Keratinocyte (primary cell): ENCODE data around the gene RUSC2. TPM values are rescaled to one million over a fixed set of nuclear protein-coding genes. Genes with fewer than 3 reads are reported as not detected.
A peak's percentile ranks its signal among the peaks of the same experiment; 100 is the strongest.

Source experiments
- DNase-seq: peaks from one replicate; pipeline ENCODE4 v3.0.0-alpha.2; 2011; ENCODE audit warnings: low read depth, missing footprints, low spot score
- FAIRE-seq: peaks from 2 replicates; lab custom pipeline; 2011; peaks lifted over from hg19 to GRCh38; lab: Jason Lieb, UNC
- H2AFZ ChIP-seq: 2 replicates; pipeline ENCODE4 v1.6.0; 2012; ENCODE audit warnings: low read length, control low read depth, inconsistent platforms; ENCODE audit not compliant: control insufficient read depth
- H3K27ac ChIP-seq: 2 replicates; pipeline ENCODE4 v1.5.1; 2011; ENCODE audit warnings: low read length; ENCODE audit not compliant: control insufficient read depth, insufficient read depth
- H3K27me3 ChIP-seq: 3 replicates; pipeline ENCODE4 v1.6.0; 2011; ENCODE audit warnings: low read length; ENCODE audit not compliant: control insufficient read depth, insufficient read depth; ENCODE audit errors: extremely low read depth
- H3K36me3 ChIP-seq, 2 experiments: 2 replicates in 1 of 2; 3 replicates in 1 of 2; pipeline ENCODE4 v1.5.1; 2011; ENCODE audit warnings: low read length in 2 of 2, mild to moderate bottlenecking in 1 of 2; ENCODE audit not compliant: control insufficient read depth in 2 of 2, insufficient read depth in 2 of 2; ENCODE audit errors: extremely low read depth in 1 of 2
- H3K4me1 ChIP-seq: 3 replicates; pipeline ENCODE4 v1.5.1; 2011; ENCODE audit warnings: low read length; ENCODE audit not compliant: control insufficient read depth, insufficient read depth; ENCODE audit errors: extremely low read depth
- H3K4me2 ChIP-seq: 3 replicates; pipeline ENCODE4 v1.6.0; 2011; ENCODE audit warnings: low read depth, low read length; ENCODE audit not compliant: control insufficient read depth, insufficient read depth; ENCODE audit errors: extremely low read depth
- H3K4me3 ChIP-seq, 3 experiments: fragments of 200-600 bp in 1 of 3; sonication (generic) in 1 of 3; 2 replicates in 2 of 3; 3 replicates in 1 of 3; pipeline ENCODE4 v1.5.1; 2011 to 2016; ENCODE audit warnings: low read length in 3 of 3, mild to moderate bottlenecking in 3 of 3, control low read depth in 2 of 3, inconsistent platforms in 1 of 3, low read depth in 1 of 3, mixed read lengths in 1 of 3, mixed run types in 1 of 3, moderate library complexity in 1 of 3; ENCODE audit not compliant: control insufficient read depth in 2 of 3, insufficient read depth in 2 of 3; ENCODE audit errors: extremely low read depth in 1 of 3
- H3K79me2 ChIP-seq: 2 replicates; pipeline ENCODE4 v1.6.0; 2012; ENCODE audit warnings: low read length; ENCODE audit not compliant: control insufficient read depth, insufficient read depth
- H3K9ac ChIP-seq: 3 replicates; pipeline ENCODE4 v1.6.0; 2011; ENCODE audit warnings: low read length; ENCODE audit not compliant: control insufficient read depth, insufficient read depth; ENCODE audit errors: extremely low read depth
- H3K9me1 ChIP-seq: 3 replicates; pipeline ENCODE4 v1.6.0; 2011; ENCODE audit warnings: low read length; ENCODE audit not compliant: control insufficient read depth, insufficient read depth; ENCODE audit errors: extremely low read depth
- H3K9me3 ChIP-seq: 2 replicates; pipeline ENCODE4 v1.5.1; 2012; ENCODE audit warnings: low read depth, low read length; ENCODE audit not compliant: control insufficient read depth
- H4K20me1 ChIP-seq: 3 replicates; pipeline ENCODE4 v1.6.0; 2011; ENCODE audit warnings: low read length; ENCODE audit not compliant: control insufficient read depth, insufficient read depth; ENCODE audit errors: extremely low read depth
- CTCF ChIP-seq, 3 experiments: IDR thresholded peaks in 1 of 3; conservative IDR thresholded peaks in 1 of 3; optimal IDR thresholded peaks in 1 of 3; 2 replicates in 2 of 3; 3 replicates in 1 of 3; pipeline versions ENCODE3 to v1.5.1; 2011; ENCODE audit warnings: low read length in 3 of 3, mild to moderate bottlenecking in 3 of 3, moderate library complexity in 2 of 3, control low read depth in 1 of 3, inconsistent platforms in 1 of 3; ENCODE audit not compliant: insufficient read depth in 2 of 3; ENCODE audit errors: extremely low read depth in 1 of 3
- EZH2 ChIP-seq: IDR thresholded peaks from one replicate; pipeline ENCODE4 v1.6.1; 2012; ENCODE audit warnings: inconsistent platforms, mild to moderate bottlenecking, low read length, moderate library complexity
- dilution Hi-C: fragments of 300-500 bp; cut with MboI; formaldehyde crosslinking; loops from one replicate; pipeline ENCODE4 v1.7.0; 2020; ENCODE audit warnings: low sequenced_read_pairs; ENCODE audit not compliant: extremely low pct_ligation_motif_present
- polyA plus RNA-seq, 5 experiments: library from polyadenylated mRNA; depleted of rRNA in 3 of 5; stranded (reverse) in 3 of 5; stranded (forward) in 1 of 5; unstranded in 1 of 5; fragments of >200 nt; gene quantifications; 1 replicate in 1 of 5; 2 replicates in 3 of 5; 3 replicates in 1 of 5; pipeline versions ENCODE4 v1.2.1 to v1.2.3, GENCODE V29; 2011 to 2012; ENCODE audit warnings: missing spikeins in 2 of 5, low read depth in 1 of 5, low replicate concordance in 1 of 5

RUSC2 gene
- polyA plus RNA-seq, 1 donor (not counting 4 experiments of a cell fraction or from before 2014, with no cell fraction given): 4.2 TPM

GRCh38 chr9:35517552-35518224 is 27.8 kb downstream of the RUSC2 start:
- H3K27me3 ChIP-seq: no peaks in the 10 kb centered on the region
- TF ChIP-seq CTCF (optimal IDR thresholded peaks at IDR 0.05 in 1 of 3, IDR thresholded peaks at IDR 0.05 in 1 of 3, conservative IDR thresholded peaks at IDR 0.05 in 1 of 3; ENCODE audit: extremely low read depth in 1 of 3, insufficient read depth in 2 of 3, low read length in 3 of 3) (no peak), EZH2 (no peak)
- H3K36me3 ChIP-seq: peaks cover 0 to 3% of the 10 kb centered on the region in 2 experiments
- dilution Hi-C loops: no loop called here
- DNase-seq: no peak
- no peak overlapping the region for H2AFZ ChIP-seq
- H3K4me3 ChIP-seq: no peak overlapping the region
- no peaks in the 10 kb centered on the region for H3K9me1 ChIP-seq
- H3K4me2 ChIP-seq: peak overlapping the region; percentile 65
- no peak for FAIRE-seq
- no peaks in the 10 kb centered on the region for H3K9me3 ChIP-seq
- H3K4me1 ChIP-seq: peaks cover 64% of the 10 kb centered on the region
- no peaks in the 10 kb centered on the region for H4K20me1 ChIP-seq
- peak overlapping the region; percentile 34 for H3K9ac ChIP-seq
- peak overlapping the region; percentile 81 for H3K27ac ChIP-seq
- peaks cover 30% of the 10 kb centered on the region for H3K79me2 ChIP-seq

GRCh38 chr9:35518225-35518821 is 28.4 kb downstream of the RUSC2 start:
- peak overlapping the region; percentile 81 for H3K27ac ChIP-seq
- DNase-seq (peak; percentile 92), FAIRE-seq (peak; percentile 98)
- dilution Hi-C loops: no loop called here
- no peak overlapping the region for H3K4me3 ChIP-seq
- no peak for TF ChIP-seq EZH2
- TF ChIP-seq CTCF (optimal IDR thresholded peaks at IDR 0.05 in 1 of 3, IDR thresholded peaks at IDR 0.05 in 1 of 3, conservative IDR thresholded peaks at IDR 0.05 in 1 of 3; ENCODE audit: extremely low read depth in 1 of 3, insufficient read depth in 2 of 3, low read length in 3 of 3): no peak
- no peak overlapping the region for H2AFZ ChIP-seq
- peak overlapping the region; percentile 36 for H3K9ac ChIP-seq
- peak overlapping the region; percentile 65 for H3K4me2 ChIP-seq
- H3K27me3 ChIP-seq: no peaks in the 10 kb centered on the region
- H3K4me1 ChIP-seq: peaks cover 64% of the 10 kb centered on the region
- no peaks in the 10 kb centered on the region for H3K9me1 ChIP-seq
- H3K79me2 ChIP-seq: peaks cover 27% of the 10 kb centered on the region
- peaks cover 0 to 3% of the 10 kb centered on the region in 2 experiments for H3K36me3 ChIP-seq
- H3K9me3 ChIP-seq: no peaks in the 10 kb centered on the region
- H4K20me1 ChIP-seq: no peaks in the 10 kb centered on the region
